Ishikawa (cell line): ENCODE results near the gene HNRNPH3.

Experiments used
- EGR1 ChIP-seq: IDR thresholded peaks from 2 replicates; pipeline ENCODE4 v1.6.1; 2012
- EP300 ChIP-seq: IDR thresholded peaks from 2 replicates; pipeline ENCODE4 v1.6.1; 2012; ENCODE audit warnings: borderline replicate concordance
- FOXM1 ChIP-seq: IDR thresholded peaks from 2 replicates; pipeline ENCODE4 v1.6.1; 2012; ENCODE audit warnings: low read depth, borderline replicate concordance
- MAX ChIP-seq: IDR thresholded peaks from 2 replicates; pipeline ENCODE4 v1.6.1; 2012
- TAF1 ChIP-seq: IDR thresholded peaks from 2 replicates; pipeline ENCODE4 v1.6.1; 2012; ENCODE audit warnings: low read depth, mild to moderate bottlenecking
- TCF12 ChIP-seq: IDR thresholded peaks from 2 replicates; pipeline ENCODE4 v1.6.1; 2012; ENCODE audit warnings: low read depth
- TEAD4 ChIP-seq: IDR thresholded peaks from 2 replicates; pipeline ENCODE4 v1.6.1; 2012
- ZBTB7A ChIP-seq: IDR thresholded peaks from 2 replicates; pipeline ENCODE4 v1.6.1; 2012; ENCODE audit warnings: low read depth

- TF ChIP-seq TCF12 (no peak), ZBTB7A (no peak), EP300 (no peak), TEAD4 (no peak), FOXM1 (no peak), TAF1 (no peak), EGR1 (no peak), MAX (no peak)
Observed at GRCh38 chr10:68336754-68337351, 5.0 kb downstream of the HNRNPH3 start.
